ENCODE data around the gene MAST4.

Gene MAST4

GRCh38 chr5:66595756-66596635 lies at the start of gene MAST4:
MAST4 (plus strand) TSS chr5:66596393; CDS start chr5:66596656, 263 bp downstream.
- in situ Hi-C loops (cut with MboI; ENCODE audit: low sequenced_read_pairs, unreplicated experiment): no loop called here
- TF ChIP-seq, protein P1, sequence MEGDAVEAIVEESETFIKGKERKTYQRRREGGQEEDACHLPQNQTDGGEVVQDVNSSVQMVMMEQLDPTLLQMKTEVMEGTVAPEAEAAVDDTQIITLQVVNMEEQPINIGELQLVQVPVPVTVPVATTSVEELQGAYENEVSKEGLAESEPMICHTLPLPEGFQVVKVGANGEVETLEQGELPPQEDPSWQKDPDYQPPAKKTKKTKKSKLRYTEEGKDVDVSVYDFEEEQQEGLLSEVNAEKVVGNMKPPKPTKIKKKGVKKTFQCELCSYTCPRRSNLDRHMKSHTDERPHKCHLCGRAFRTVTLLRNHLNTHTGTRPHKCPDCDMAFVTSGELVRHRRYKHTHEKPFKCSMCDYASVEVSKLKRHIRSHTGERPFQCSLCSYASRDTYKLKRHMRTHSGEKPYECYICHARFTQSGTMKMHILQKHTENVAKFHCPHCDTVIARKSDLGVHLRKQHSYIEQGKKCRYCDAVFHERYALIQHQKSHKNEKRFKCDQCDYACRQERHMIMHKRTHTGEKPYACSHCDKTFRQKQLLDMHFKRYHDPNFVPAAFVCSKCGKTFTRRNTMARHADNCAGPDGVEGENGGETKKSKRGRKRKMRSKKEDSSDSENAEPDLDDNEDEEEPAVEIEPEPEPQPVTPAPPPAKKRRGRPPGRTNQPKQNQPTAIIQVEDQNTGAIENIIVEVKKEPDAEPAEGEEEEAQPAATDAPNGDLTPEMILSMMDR (IDR thresholded peaks at IDR 0.05; ENCODE audit: borderline replicate concordance, control extremely low read depth, extremely low read depth, insufficient read depth, missing control alignments): no peak
- peak; percentile 91 for DNase-seq (ENCODE audit: low spot score)

DNA sequence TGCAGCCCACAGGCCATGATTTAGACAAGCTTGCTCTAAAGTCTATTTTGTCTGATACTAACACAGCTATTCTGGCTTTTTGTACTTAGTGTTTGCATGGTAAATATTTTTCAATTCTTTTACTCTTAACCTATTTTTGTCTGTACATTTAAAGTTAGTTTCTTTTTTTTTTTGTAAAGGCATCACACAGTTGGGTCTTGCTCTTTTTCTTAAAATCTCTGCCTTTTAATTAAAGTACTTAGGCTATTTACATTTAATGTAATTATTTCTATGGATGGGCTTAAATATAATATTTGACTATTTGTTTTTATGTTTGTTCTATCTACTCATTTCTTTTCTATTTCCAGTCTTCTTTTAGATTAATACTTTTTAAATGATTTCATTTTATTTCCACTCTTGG lies 49.7 kb upstream of the MAST4 start:
- in situ Hi-C loops (cut with MboI; ENCODE audit: low sequenced_read_pairs, unreplicated experiment): no loop called here
- no peak for DNase-seq (ENCODE audit: low spot score)
- TF ChIP-seq, protein P1 (IDR thresholded peaks at IDR 0.05; ENCODE audit: borderline replicate concordance, control extremely low read depth, extremely low read depth, insufficient read depth, missing control alignments): no peak

GRCh38 chr5:66551338-66551737 lies 44.9 kb upstream of the MAST4 start:
- no peak for DNase-seq (ENCODE audit: low spot score)
- in situ Hi-C loops (cut with MboI; ENCODE audit: low sequenced_read_pairs, unreplicated experiment): no loop called here
- TF ChIP-seq, protein P1 (IDR thresholded peaks at IDR 0.05; ENCODE audit: borderline replicate concordance, control extremely low read depth, extremely low read depth, insufficient read depth, missing control alignments): no peak

DNA sequence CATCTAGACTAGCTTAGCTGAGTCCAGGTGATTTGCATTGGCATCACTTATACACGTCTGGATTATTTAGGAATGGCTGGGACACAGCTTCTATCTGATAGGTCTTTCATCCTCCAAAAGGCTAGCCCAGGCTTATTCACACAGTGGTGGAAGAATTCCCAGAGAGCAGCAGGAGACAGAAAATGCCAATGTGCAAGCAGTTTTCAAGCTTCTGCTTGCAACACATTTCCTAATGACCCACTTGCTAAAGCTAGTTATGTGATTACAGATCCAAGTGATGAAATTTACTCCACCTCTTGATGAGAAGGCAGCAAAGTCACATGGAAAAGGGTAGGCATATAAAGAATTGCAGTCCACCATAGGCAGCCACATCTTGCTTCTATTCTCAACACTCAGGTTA lies 44.2 kb upstream of the MAST4 start:
- TF ChIP-seq, protein P1 (IDR thresholded peaks at IDR 0.05; ENCODE audit: borderline replicate concordance, control extremely low read depth, extremely low read depth, insufficient read depth, missing control alignments): no peak
- DNase-seq (ENCODE audit: low spot score): no peak
- in situ Hi-C loops (cut with MboI; ENCODE audit: low sequenced_read_pairs, unreplicated experiment): no loop called here

DNA sequence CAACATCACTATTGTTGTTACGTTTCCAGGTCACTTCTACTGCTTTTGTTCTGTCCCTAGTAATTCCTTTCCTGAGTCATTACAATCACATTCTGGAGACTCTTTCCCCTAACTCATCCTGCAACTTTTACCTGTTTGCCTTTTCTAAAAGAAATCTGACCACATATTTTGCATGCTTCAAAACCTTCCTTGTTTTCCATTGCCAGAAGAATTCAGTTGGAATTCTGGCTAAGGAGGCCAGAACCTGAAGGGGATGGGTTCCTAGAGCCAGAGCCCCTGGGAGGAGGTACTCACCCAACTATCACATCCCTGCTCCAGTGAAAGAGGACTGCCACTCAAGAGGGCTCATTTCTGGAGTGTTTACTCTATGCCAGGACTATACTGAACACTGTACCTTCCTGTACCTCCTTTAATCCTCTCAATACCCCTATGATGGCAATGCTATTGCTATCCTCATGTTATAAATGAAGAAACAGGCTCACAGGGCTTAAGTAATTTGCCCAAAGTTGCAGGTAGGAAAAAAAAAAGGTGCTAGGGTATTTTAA lies 42.8 kb upstream of the MAST4 start:
- TF ChIP-seq, protein P1 (IDR thresholded peaks at IDR 0.05; ENCODE audit: borderline replicate concordance, control extremely low read depth, extremely low read depth, insufficient read depth, missing control alignments): no peak
- in situ Hi-C loops (cut with MboI; ENCODE audit: low sequenced_read_pairs, unreplicated experiment): no loop called here
- no peak for DNase-seq (ENCODE audit: low spot score)

- in situ Hi-C loops (cut with MboI; ENCODE audit: low sequenced_read_pairs, unreplicated experiment): no loop called here
- TF ChIP-seq, protein P1 (IDR thresholded peaks at IDR 0.05; ENCODE audit: borderline replicate concordance, control extremely low read depth, extremely low read depth, insufficient read depth, missing control alignments): no peak
- DNase-seq (ENCODE audit: low spot score): peak; percentile 40
Observed at GRCh38 chr5:66553916-66554575, 42.1 kb upstream of the MAST4 start.

All from GM13976 (cell line).